OCI-LY1 (cell line): ENCODE data around the gene DMC1.

Experiments used
- H2AFZ ChIP-seq: fragments of 200-600 bp; sonication (generic), shearing (Covaris generic); 2 replicates; pipeline ENCODE4 v1.6.0; 2014; ENCODE audit warnings: antibody characterized with exemption, mild to moderate bottlenecking, low read length
- H3F3A ChIP-seq: fragments of 200-600 bp; sonication (generic), shearing (Covaris generic); 2 replicates; pipeline ENCODE4 v1.6.0; 2014; ENCODE audit warnings: mild to moderate bottlenecking, antibody characterized with exemption, low read length, moderate library complexity; ENCODE audit not compliant: insufficient read depth
- H3K27ac ChIP-seq: fragments of 200-600 bp; sonication (generic); 2 replicates; pipeline ENCODE4 v1.5.1; 2014; ENCODE audit warnings: low read length, mixed run types, mild to moderate bottlenecking, low read depth; ENCODE audit not compliant: poor library complexity, severe bottlenecking
- H3K27me3 ChIP-seq: fragments of 200-600 bp; sonication (generic); 2 replicates; pipeline ENCODE4 v1.6.0; 2014; ENCODE audit warnings: antibody characterized with exemption, mild to moderate bottlenecking, low read length, moderate library complexity; ENCODE audit not compliant: insufficient read depth
- H3K36me3 ChIP-seq: fragments of 200-600 bp; sonication (generic); 2 replicates; pipeline ENCODE4 v1.6.1; 2014; ENCODE audit warnings: mild to moderate bottlenecking, antibody characterized with exemption, low read length, moderate library complexity, mixed read lengths; ENCODE audit not compliant: insufficient read depth
- H3K4me1 ChIP-seq: fragments of 200-600 bp; sonication (generic); 2 replicates; pipeline ENCODE4 v1.5.1; 2014; ENCODE audit warnings: mild to moderate bottlenecking, low read length, moderate library complexity; ENCODE audit not compliant: insufficient read depth, severe bottlenecking
- H3K4me2 ChIP-seq: fragments of 200-600 bp; sonication (generic), shearing (Covaris generic); 2 replicates; pipeline ENCODE4 v1.6.1; 2014; ENCODE audit warnings: low read length
- H3K4me3 ChIP-seq: fragments of 200-600 bp; sonication (generic); 2 replicates; pipeline ENCODE4 v1.5.1; 2014; ENCODE audit warnings: low read length, low read depth, mild to moderate bottlenecking, mixed read lengths; ENCODE audit not compliant: poor library complexity, severe bottlenecking
- H3K79me2 ChIP-seq: fragments of 200-600 bp; shearing (Covaris generic); 2 replicates; pipeline ENCODE4 v1.6.1; 2016; ENCODE audit warnings: mixed run types, low read length, mixed read lengths; ENCODE audit not compliant: insufficient read depth
- H3K9ac ChIP-seq: fragments of 200-600 bp; sonication (generic), shearing (Covaris generic); 2 replicates; pipeline ENCODE4 v1.6.1; 2014; ENCODE audit warnings: mild to moderate bottlenecking, low read length, mixed read lengths
- H3K9me2 ChIP-seq: fragments of 200-600 bp; sonication (generic), shearing (Covaris generic); 2 replicates; pipeline ENCODE4 v1.6.1; 2014; ENCODE audit warnings: low read depth, mild to moderate bottlenecking, low read length, mixed read lengths
- H3K9me3 ChIP-seq: fragments of 200-600 bp; shearing (Covaris generic); 2 replicates; pipeline ENCODE4 v1.6.1; 2014; ENCODE audit warnings: low read length, mixed read lengths
- H4K20me1 ChIP-seq: fragments of 200-600 bp; sonication (generic), shearing (Covaris generic); 2 replicates; pipeline ENCODE4 v1.6.0; 2016; ENCODE audit warnings: mild to moderate bottlenecking, low read length; ENCODE audit not compliant: insufficient read depth
- EZH2 ChIP-seq: fragments of 200-600 bp; sonication (generic), shearing (Covaris generic); IDR thresholded peaks from 2 replicates; pipeline ENCODE4 v1.8.0; 2017; ENCODE audit warnings: borderline replicate concordance, mixed run types, mild to moderate bottlenecking, antibody characterized with exemption, low read length, moderate library complexity, mixed read lengths
- TF ChIP-seq, protein P1 (sequence below): fragments of 200-600 bp; sonication (generic), shearing (Covaris generic); IDR thresholded peaks from 2 replicates; pipeline ENCODE4 v1.5.1; 2017; ENCODE audit warnings: mild to moderate bottlenecking, antibody characterized with exemption, low read length, moderate library complexity, mixed read lengths

DMC1 gene

DNA sequence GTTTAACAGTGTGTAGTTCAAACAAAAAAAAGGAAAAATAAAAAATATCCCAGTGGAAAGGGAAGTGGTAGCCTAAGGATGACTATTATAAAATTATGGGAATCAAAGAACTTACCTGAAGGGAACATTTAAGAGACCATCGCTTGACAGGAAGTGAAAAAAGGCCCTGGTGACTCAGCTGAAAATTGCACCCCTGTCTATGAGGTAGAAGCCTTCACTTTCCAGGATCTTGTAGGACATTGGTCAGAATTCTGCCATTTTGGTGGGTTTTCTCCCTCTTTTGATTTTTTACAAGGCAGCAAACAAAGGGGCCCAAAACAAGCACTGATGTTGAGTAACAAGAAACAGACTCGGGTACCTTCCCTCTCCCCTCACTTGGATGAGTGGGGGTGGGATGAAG lies 79.5 kb downstream of the DMC1 start:
- Histone ChIP-seq H4K20me1 (peaks cover 3% of the 10 kb centered on the region; the same call in 1 of the 2 replicates), H3F3A (no peaks in the 10 kb centered on the region), H3K9me2 (no peaks in the 10 kb centered on the region), H2AFZ (no peak overlapping the region), H3K27me3 (no peaks in the 10 kb centered on the region), H3K4me1 (no peaks in the 10 kb centered on the region), H3K27ac (no peak overlapping the region), H3K9ac (no peak overlapping the region), H3K79me2 (no peaks in the 10 kb centered on the region), H3K4me3 (no peak overlapping the region), H3K4me2 (no peak overlapping the region), H3K36me3 (peaks cover 99% of the 10 kb centered on the region), H3K9me3 (no peaks in the 10 kb centered on the region)
- TF ChIP-seq, protein P1, sequence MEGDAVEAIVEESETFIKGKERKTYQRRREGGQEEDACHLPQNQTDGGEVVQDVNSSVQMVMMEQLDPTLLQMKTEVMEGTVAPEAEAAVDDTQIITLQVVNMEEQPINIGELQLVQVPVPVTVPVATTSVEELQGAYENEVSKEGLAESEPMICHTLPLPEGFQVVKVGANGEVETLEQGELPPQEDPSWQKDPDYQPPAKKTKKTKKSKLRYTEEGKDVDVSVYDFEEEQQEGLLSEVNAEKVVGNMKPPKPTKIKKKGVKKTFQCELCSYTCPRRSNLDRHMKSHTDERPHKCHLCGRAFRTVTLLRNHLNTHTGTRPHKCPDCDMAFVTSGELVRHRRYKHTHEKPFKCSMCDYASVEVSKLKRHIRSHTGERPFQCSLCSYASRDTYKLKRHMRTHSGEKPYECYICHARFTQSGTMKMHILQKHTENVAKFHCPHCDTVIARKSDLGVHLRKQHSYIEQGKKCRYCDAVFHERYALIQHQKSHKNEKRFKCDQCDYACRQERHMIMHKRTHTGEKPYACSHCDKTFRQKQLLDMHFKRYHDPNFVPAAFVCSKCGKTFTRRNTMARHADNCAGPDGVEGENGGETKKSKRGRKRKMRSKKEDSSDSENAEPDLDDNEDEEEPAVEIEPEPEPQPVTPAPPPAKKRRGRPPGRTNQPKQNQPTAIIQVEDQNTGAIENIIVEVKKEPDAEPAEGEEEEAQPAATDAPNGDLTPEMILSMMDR: no peak
- no peak for TF ChIP-seq EZH2

DNA sequence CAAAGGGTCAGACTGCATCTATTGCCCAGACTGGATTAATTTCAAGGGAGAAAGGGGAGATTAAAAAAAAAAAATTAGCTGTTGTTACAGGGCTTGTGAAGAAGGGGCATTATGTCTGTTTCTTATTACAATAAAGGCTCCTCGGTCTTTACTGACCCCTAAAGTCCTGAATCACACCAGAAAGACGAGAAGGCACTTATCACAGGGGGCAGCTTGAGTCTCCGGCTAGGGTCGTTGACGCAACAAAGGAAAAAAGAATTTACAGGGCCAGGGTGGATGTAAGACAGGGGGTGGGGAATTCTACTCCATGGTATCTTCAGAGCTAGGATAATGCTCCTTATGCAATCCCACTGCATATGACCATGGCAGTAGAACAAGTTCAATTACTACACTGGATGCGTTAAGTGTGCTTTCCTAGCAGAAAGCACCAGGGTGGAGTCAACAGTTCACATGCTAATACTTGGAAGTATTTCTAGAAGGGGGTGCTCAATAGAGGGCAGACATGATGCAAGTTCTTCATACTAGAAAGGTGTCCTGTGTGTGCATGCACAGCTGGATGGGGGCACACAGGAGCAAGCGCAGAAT lies 80.3 kb downstream of the DMC1 start:
- H3K27me3 ChIP-seq: no peaks in the 10 kb centered on the region
- H3K9me2 ChIP-seq: no peaks in the 10 kb centered on the region
- H2AFZ ChIP-seq: no peak overlapping the region
- TF ChIP-seq, protein P1: no peak
- no peak for TF ChIP-seq EZH2
- H3K36me3 ChIP-seq: peaks cover 98% of the 10 kb centered on the region
- no peaks in the 10 kb centered on the region for H3K4me1 ChIP-seq
- no peaks in the 10 kb centered on the region for H3K9me3 ChIP-seq
- no peak overlapping the region for H3K27ac ChIP-seq
- peaks cover 3% of the 10 kb centered on the region; the same call in 1 of the 2 replicates for H4K20me1 ChIP-seq
- H3K79me2 ChIP-seq: no peaks in the 10 kb centered on the region
- H3K4me3 ChIP-seq: no peak overlapping the region
- H3K4me2 ChIP-seq: no peak overlapping the region
- H3F3A ChIP-seq: peaks cover 5% of the 10 kb centered on the region; the same call in 1 of the 2 replicates
- H3K9ac ChIP-seq: no peak overlapping the region

DNA sequence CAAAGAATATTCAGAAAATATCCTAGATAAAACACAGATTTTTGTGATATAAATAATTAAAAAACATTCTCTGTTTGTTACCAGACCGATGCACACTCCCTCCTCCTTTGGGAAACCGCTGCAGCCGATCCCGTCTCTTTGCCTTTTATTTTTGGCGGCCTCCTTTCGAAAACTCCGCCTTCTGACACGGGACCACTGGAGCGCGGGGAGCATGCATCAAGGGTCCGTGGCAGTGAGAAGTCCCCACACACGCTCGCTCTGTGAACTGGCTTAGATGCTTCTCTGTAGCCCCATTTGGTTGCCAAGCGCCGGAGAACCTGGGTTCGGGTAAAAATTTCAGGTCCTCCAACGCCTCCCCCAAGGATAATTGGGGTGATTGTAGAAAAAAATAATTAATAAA lies 80.8 kb downstream of the DMC1 start:
- no peaks in the 10 kb centered on the region for H3K27me3 ChIP-seq
- H3K4me3 ChIP-seq: no peak overlapping the region
- no peak overlapping the region for H2AFZ ChIP-seq
- no peaks in the 10 kb centered on the region for H3K9me2 ChIP-seq
- no peak overlapping the region for H3K4me2 ChIP-seq
- peaks cover 98% of the 10 kb centered on the region for H3K36me3 ChIP-seq
- H3K27ac ChIP-seq: no peak overlapping the region
- no peak overlapping the region for H3K9ac ChIP-seq
- H3K79me2 ChIP-seq: no peaks in the 10 kb centered on the region
- H3K9me3 ChIP-seq: no peaks in the 10 kb centered on the region
- TF ChIP-seq EZH2: no peak
- TF ChIP-seq, protein P1: no peak
- H3F3A ChIP-seq: peaks cover 6% of the 10 kb centered on the region; the same call in 1 of the 2 replicates
- no peaks in the 10 kb centered on the region for H3K4me1 ChIP-seq
- H4K20me1 ChIP-seq: peaks cover 3% of the 10 kb centered on the region; the same call in 1 of the 2 replicates
